HG03558 (cell line): ENCODE measurements around the gene SCAPER.
"Not testable (repeated sequence)": the region's sequence is repeated elsewhere in the genome, so short reads cannot be mapped to it uniquely, and the experiment has no call there.

Experiments used
- ATAC-seq: cut with Tn5 transposase; IDR thresholded peaks from one replicate; pipeline ENCODE4 v1.9.1; 2021; ENCODE audit warnings: moderate number of reproducible peaks; ENCODE audit not compliant: unreplicated experiment; ENCODE audit errors: extremely low read depth

The SCAPER gene

DNA sequence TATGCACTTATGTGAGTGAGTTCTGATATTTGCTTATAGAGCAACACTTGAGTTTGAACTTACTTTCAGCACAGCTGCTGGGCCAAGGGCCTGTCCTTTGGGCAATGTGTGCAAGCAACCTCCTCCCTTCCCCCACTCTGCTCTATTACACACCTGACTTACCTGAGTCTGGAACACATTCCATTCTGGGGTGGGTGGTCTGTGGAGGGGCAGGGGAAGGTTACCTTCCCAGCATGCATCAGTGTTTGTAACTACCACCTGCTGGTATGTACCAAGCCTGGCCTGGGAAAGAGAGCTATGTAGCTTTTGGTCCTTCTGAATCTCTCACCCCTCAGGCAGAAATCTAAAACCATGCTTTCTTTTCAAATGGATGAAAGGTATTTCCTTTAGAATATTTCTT lies 465.6 kb downstream of the SCAPER start:
- ATAC-seq, result no peak

DNA sequence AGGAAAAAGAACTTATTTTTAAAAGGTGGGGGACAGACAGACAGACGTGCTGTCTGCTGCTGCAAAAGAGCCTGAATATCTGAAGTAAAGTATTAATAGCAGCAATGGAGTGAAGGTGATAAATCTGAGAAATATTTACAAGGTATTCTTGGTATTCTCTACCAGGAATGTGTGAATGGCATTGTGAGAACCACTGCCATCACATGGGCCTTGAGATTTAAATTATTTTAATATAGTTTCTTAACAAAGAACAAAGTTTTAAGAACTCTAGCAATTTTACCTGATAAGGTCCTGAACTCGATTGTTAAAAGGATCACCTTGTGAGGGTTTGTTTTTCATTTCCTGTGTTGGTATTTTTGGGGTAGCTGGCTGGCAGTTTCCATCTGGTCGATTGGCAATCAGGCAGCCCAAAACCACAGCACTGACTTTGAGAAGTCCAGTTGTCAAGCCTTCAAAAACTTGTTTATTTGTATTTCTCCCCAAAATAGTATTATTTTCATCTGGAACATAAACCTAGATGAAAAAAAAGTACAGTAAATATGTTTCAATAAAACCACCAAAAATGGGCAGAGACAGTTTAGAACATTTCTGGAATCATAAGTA lies 471.2 kb downstream of the SCAPER start:
- no peak for ATAC-seq

GRCh38 chr15:76433036-76433435 lies 472.1 kb downstream of the SCAPER start:
- ATAC-seq, result not testable (repeated sequence)

DNA sequence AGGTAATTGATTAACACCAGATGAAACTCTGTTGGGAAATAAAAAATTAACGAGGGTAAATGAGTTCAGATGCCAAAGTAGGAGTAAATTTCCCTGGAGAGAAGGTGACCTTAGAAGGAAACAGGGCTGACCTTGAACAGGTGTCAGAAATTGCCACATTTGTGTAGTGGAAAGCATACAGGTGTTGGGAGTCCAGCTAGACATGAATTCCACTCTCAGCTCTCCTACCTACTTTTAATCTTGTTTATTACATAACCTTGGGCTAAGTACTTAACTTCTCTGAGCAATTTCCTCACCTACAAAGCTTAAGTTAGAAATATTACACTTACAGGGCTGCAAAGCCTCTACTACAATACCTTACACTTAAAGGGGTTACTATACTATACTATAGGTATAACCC lies 472.5 kb downstream of the SCAPER start:
- no peak for ATAC-seq

GRCh38 chr15:76431971-76432370 lies 473.2 kb downstream of the SCAPER start:
- ATAC-seq, result no peak

DNA sequence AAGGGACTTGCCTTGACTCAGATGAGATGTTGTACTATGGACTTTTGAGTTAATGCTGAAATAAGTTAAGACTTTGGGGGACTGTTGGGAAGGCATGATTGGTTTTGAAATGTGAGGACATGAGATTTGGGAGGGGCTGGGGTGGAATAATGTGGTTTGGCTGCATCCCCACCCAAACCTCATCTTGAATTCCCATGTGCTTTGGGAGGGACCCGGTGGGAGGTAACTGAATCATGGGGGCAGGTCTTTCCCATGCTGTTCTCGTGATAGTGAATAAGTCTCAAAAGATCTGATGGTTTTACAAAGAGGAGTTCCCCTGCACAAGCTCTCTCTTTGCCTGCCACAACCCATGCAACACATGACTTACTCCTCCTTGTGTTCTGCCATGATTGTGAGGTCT lies 474.4 kb downstream of the SCAPER start:
- ATAC-seq, result not testable (repeated sequence)

DNA sequence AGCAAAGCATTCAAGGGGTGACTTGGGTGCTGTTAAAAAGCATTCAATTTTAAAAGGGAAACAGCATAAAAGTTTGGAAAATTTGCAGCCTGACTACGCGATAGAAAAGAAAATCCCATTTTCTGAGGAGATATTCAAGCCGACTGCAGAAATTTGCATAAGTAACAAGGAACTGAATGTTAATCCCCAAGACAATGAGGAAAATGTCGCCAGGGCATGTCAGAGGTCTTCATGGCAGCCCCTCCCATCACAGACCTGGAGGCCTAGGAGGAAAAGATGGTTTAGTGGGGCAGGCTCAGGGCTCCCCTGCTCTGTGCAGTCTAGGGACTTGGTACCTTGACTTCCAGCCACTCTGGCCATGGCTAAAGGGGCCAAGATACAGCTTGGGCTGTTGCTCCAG lies 475.5 kb downstream of the SCAPER start:
- ATAC-seq, result no peak

DNA sequence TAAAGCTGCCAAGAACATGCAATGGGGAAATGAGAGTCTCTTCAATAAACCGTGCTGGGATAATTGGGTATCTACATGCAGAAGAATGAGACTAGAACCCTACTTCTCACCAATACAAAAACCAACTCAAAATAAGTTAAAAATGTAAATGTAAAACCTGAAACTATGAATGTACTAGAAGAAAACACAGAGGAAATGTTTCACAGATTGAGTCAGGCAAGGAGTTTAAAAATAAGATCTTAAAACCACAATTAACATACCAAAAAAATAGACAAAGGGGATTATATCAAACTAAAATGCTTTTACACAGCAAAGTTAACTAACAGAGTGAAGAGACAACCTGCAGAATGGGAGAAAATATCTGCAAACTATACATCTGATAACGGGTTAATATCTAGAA lies 478.2 kb downstream of the SCAPER start:
- ATAC-seq, result no peak

- no peak for ATAC-seq
Observed at GRCh38 chr15:76418352-76419140, 486.6 kb downstream of the SCAPER start.

GRCh38 chr15:76401285-76401684 lies 503.9 kb downstream of the SCAPER start:
- ATAC-seq, result no peak

DNA sequence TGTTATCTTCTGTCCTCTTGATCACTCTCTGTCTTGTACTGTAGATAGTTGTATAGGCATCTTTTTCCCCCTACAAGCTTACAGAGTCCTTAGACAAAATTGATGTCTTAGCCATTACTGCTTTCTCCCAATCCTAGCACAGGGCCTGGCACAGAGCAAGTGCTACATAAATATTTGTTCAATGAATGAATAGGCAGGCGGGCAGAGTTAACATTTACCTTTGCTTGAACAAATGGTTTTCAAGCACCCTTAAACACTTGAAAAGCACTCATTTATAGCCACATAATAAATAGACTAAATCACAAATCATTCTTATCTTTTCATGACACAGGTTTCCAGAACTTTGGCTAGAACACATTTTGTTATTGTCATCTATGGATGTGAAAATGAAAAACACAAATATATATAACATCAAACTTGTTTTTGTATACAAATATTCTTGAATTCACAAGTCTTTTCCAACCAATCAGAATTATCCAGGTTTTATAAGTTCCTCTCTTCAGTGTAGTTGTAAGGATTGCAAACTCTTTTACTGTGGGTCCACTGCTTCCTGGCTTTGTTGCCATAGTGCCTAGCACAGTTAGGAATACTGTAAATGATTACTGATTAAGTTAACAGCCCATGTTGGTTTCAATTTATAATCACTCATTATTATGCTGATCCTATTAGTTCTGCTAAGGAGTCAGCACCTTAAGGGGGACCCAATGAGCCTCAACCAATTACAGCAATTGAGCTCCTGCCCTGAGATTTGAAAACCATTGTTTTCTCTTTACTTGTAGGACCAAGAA lies 506.6 kb downstream of the SCAPER start:
- no peak for ATAC-seq

- no peak for ATAC-seq
Observed at GRCh38 chr15:76393614-76394013, 511.5 kb downstream of the SCAPER start.

DNA sequence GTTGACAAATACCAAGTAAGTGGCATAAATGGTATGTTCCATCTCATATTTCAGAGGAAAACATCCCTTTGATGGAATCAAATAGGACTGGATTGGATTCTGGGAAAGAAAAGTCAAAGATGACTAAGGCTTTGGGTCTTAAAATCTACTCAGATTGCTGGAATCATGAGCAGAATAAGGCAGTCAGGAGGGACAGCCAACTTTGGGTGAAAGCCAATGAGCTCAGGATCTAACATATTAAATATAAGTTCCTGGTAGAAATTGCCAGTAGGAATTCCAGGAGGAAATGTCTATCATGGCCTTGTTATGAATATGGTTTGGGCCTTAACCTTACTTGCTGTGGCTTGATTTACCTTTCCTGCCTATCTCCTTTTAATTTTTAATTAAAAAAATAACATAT lies 513.3 kb downstream of the SCAPER start:
- ATAC-seq, result no peak

DNA sequence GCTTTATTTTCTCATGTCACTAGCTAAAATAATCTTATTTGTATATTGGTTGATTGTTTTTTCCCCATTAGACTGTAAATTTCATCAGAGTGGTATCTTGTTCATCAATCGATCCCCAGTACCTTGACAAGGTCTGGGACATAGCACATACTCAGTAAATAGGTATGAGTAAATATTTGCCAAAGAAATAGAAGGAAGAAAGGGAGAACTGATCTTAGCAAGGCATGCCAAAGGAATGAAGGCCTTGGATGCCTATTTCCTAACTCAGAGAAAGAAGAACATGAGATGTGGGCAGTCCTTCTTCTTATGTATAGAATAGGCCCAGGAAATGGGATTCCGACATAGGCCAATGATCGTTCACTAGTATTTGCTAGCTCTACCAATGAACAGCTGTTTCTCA lies 513.8 kb downstream of the SCAPER start:
- no peak for ATAC-seq

GRCh38 chr15:76390571-76390970 lies 514.6 kb downstream of the SCAPER start:
- no peak for ATAC-seq

GRCh38 chr15:76386926-76387325 lies 518.2 kb downstream of the SCAPER start:
- no peak for ATAC-seq

GRCh38 chr15:76386178-76386577 lies 519.0 kb downstream of the SCAPER start:
- ATAC-seq, result no peak

DNA sequence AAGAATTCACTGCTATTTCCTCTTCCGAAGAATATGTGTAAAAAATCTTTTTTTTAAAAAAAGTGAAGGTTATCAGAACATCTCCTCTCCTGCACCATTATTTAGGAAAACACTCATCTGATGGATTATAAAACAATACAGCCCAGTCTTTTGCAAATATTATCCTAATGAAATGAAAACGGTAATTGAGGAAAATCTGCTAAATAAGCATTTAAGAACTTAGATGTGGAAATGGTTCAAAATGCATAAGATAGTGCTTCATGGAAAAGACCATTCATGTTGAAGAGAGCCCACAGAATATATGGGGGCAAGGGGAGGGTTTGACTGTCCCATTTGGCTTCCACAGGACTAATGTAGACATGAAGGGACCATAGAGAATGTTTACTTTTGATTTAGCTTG lies 520.7 kb downstream of the SCAPER start:
- no peak for ATAC-seq

GRCh38 chr15:76382987-76383728 lies 522.0 kb downstream of the SCAPER start:
- ATAC-seq, result no peak

DNA sequence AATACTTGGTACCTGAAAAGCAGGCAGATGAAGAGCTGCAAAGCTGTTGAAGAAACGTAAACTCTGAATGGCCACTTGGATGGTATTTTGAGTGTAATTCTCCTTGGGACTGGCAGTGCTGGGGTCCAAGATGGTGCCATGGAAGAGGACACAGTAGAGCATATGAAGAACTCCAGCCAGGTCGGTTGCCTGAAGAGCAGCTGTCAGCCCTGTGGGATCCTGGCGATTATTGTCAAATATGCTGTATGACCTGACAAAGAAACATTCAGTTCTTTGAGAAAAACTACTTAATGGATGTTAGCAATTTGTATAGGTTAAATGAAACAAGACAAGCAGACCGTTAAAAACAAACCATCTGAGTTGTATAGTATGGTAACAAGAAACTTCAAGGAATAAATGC lies 523.8 kb downstream of the SCAPER start:
- no peak for ATAC-seq

DNA sequence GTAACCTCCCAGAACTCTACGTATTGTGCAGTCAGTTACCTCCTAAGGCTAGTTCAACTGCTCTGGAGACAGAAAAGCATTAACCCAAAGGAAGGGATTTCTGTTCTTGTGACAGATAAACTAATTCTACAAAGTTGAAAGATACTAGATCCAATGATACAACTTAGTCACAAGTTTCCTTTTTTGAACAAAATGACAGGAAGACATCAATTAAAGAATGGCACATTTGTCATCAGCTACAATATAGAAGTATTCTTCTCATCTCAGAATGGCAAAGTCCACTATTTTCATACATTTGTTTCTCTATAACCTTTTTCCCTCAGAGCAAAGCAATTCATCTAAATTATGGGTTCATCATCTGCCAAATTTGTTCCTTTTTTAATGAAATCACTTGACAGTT lies 524.9 kb downstream of the SCAPER start:
- no peak for ATAC-seq
